AG04449 (cell line): Measurements from ENCODE around the gene OTOF.

Experiments
- CTCF ChIA-PET: fragments of 350-600 bp; formaldehyde crosslinking; extraction: SDS; loops from one replicate; lab custom pipeline; 2021; ENCODE audit warnings: antibody characterized with exemption; lab: Yijun Ruan, JAX
- POLR2A ChIA-PET: fragments of 400-600, 350-600 bp; formaldehyde crosslinking; extraction: SDS; loops from one replicate; lab custom pipeline; 2020; ENCODE audit warnings: antibody characterized with exemption, inconsistent platforms; lab: Yijun Ruan, JAX
- DNase-seq: peaks from one replicate; pipeline ENCODE4 v3.0.0-alpha.2; 2010; ENCODE audit warnings: low read depth, low spot score
- H3K4me3 ChIP-seq: 2 replicates; pipeline ENCODE4 v1.5.1; 2011; ENCODE audit warnings: low read depth, mild to moderate bottlenecking, control low read depth, low read length
- TF ChIP-seq, protein P1 (sequence below): IDR thresholded peaks from one replicate; pipeline ENCODE4 v1.5.1; 2011; ENCODE audit warnings: mild to moderate bottlenecking, moderate library complexity, low read length, control low read depth, inconsistent platforms; ENCODE audit not compliant: insufficient read depth; ENCODE audit errors: missing control alignments

Gene OTOF

DNA sequence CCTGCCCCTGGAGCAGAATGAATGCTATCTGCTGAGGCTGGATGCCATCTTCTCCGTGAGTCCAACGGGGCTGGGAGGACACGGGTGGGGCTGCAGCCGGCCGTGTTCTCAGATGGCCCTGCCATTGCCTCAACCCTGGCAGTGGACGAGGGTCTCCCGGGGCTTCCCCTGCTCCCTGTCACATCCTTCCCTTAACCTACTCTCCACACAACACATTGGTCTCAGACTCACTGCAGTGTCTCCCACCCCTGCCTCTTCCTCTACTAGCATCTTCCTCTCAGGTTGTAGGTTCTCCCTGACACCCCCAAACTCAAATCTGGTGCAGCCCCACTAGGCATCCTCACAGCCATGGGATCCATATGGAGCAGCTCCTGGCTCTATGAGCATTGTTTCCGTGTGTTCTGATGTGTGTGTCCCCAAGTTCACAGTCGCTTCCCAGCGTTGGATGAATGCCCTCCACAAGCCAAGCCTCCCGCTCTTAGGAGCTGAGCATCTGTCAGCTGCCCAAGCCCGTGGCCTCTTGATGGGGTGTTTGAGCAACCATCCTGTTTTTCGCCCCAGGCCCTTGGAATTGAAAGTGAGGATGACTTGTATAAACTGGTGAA, 27.8 kb downstream of the OTOF start:
- no peak overlapping the region for H3K4me3 ChIP-seq
- ChIA-PET POLR2A (no interaction called here), CTCF (interaction anchor here (1.2 to 2.4 kb wide), 2 partner anchors 10 to 12 kb away, joined by 3 to 8 read pairs; no protein-coding TSS in a partner anchor)
- DNase-seq: no peak
- TF ChIP-seq, protein P1, sequence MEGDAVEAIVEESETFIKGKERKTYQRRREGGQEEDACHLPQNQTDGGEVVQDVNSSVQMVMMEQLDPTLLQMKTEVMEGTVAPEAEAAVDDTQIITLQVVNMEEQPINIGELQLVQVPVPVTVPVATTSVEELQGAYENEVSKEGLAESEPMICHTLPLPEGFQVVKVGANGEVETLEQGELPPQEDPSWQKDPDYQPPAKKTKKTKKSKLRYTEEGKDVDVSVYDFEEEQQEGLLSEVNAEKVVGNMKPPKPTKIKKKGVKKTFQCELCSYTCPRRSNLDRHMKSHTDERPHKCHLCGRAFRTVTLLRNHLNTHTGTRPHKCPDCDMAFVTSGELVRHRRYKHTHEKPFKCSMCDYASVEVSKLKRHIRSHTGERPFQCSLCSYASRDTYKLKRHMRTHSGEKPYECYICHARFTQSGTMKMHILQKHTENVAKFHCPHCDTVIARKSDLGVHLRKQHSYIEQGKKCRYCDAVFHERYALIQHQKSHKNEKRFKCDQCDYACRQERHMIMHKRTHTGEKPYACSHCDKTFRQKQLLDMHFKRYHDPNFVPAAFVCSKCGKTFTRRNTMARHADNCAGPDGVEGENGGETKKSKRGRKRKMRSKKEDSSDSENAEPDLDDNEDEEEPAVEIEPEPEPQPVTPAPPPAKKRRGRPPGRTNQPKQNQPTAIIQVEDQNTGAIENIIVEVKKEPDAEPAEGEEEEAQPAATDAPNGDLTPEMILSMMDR: no peak

DNA sequence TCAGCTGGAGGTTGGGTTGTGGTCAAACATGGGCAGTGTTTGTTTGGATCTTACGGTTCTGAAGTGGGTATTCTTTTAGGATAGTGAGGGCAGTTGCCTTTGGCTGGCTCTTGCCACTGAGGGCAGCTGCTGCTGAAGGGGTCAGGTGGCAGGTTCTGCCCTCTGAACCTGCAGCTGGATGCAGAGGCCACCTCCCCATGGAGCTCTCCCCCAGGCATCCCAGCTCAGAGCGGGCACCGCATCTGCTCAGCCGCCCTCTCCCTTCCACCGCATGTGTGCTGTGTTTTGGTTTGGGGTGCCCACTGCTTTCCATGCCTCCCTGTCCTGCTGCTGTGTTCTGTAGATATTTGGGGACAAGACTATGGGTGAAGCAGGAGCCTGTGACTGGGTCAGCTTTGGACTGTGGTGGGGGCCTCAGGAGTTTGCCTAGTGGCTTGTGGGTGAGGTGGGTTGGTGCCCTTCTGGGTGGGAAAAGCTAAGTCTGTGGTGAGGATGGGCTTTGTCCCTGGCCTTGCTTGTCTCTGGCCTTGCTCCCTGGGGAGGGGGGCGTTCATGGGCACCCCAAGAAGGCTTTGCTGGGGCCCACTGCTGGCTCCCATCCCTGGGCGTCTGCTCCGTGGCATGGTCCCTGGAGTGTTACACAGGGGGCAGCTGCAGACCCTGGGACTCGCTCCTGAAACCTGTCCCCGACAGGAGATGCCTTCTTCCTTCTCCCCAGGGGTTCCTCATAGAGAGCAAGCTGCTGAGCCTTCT, 28.5 kb downstream of the OTOF start:
- TF ChIP-seq, protein P1: no peak
- no peak overlapping the region for H3K4me3 ChIP-seq
- CTCF ChIA-PET: interaction anchor here (1.2 to 2.4 kb wide), 2 partner anchors 11 to 13 kb away, joined by 3 to 8 read pairs; no protein-coding TSS in a partner anchor

DNA sequence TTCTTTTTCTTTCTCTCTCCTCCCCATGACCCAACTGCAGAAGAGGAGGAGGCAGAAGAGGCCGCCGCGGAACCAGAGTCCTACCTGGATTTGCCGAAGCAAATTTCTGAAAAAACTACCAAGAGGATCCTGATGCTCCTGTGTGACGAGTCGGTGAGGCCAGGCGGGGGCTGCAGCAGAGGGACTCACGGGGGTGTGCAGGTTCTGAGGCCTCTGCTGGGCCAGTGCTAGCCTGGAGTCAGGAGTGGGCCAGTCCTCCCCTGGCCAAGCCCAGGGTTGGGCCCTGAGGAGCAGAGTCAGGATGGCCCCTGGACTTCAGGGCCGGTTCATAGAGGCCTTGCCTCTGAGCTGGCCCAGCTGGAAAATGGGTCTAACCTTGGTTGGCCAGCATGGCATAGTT, 29.3 kb downstream of the OTOF start:
- CTCF ChIA-PET: no interaction called here

More for the DNA sequence above, 28.5 kb downstream of the OTOF start:
- DNase-seq: no peak
- POLR2A ChIA-PET: no interaction called here

DNA sequence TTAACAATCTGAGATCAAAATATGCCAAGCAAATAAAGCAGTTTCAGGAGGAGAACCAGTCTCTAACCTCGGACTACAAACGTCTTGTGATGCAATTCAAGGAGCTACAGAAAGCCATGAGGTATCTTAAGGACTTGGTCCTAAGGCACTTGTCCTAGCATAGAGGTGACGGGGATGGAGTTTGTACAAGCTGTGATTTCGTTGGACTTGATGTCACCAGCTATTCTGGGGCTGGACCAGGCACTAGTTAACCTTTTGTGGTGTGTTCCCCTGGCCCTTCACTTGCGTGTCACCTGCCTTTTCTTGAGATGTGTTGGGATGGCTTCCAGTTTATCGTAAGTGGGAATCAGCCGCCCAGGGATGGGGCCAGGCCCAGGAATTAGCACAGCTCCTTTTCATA, 33.7 kb downstream of the OTOF start:
- TF ChIP-seq, protein P1: no peak
- ChIA-PET POLR2A (no interaction called here), CTCF (no interaction called here)
- H3K4me3 ChIP-seq: no peak overlapping the region
- no peak for DNase-seq

More for the DNA sequence above, 29.3 kb downstream of the OTOF start:
- TF ChIP-seq, protein P1: no peak
- no peak for DNase-seq
- POLR2A ChIA-PET: no interaction called here
- H3K4me3 ChIP-seq: no peak overlapping the region

DNA sequence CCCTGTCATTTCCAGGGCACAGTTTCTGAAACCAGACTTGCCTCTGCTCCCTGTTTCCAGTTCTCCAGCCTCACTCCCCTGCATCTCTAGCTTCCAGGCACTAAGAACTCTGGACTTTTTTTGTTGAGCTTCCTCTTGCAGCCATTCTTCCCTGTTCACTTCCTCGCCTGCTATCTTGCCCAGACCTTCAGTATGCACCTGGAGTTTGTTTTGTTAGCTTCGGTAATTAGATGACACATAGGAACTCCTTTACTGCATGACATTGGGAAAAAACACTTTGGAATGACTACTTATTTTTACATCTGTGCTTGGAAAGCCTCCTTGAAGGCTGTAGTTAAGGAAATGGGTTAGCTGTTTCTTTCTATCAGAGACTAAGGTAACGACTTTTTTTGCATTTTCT, 35.2 kb downstream of the OTOF start:
- CTCF ChIA-PET: no interaction called here
- POLR2A ChIA-PET: no interaction called here
- TF ChIP-seq, protein P1: no peak
- H3K4me3 ChIP-seq: no peak overlapping the region
- no peak for DNase-seq

DNA sequence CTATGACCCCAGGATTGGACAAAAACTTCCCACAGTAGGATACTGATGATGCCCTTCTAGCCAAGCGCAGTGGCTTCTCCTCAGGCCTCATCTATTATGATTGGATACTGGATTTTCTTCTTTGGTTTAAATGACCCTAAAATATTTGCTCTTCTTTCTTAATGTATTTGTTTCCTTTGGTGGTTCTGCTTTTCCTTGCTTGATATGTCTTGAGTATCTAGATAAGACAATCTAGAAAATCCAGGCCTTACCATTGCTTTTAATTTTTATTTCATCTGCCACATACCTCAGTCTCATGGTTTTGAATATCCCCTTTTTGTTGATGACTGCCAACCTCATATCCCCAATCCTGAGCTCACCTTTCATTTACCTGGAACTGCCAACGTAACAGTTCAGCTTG, 35.6 kb downstream of the OTOF start:
- no peak overlapping the region for H3K4me3 ChIP-seq
- POLR2A ChIA-PET: no interaction called here
- TF ChIP-seq, protein P1: no peak
- CTCF ChIA-PET: no interaction called here
- no peak for DNase-seq
